Mesenchymal stem cell (in vitro differentiated cells and primary cell): ENCODE results near the gene MMD2.
"Not testable (repeated sequence)": the region's sequence is repeated elsewhere in the genome, so short reads cannot be mapped to it uniquely, and the experiment has no call there.

Source experiments
- DNase-seq: peaks from one replicate; pipeline ENCODE4 v3.0.0-alpha.2; 2013
- H2AFZ ChIP-seq: one replicate; pipeline ENCODE4 v1.6.1; 2013; ENCODE audit warnings: low read depth, mild to moderate bottlenecking, control low read depth, inconsistent platforms, low read length, moderate library complexity
- H2AK5ac ChIP-seq: 2 replicates; pipeline ENCODE4 v1.6.1; 2013; ENCODE audit warnings: low read length, moderate library complexity, mild to moderate bottlenecking, inconsistent platforms; ENCODE audit not compliant: severe bottlenecking
- H2BK120ac ChIP-seq: one replicate; pipeline ENCODE4 v1.6.1; 2013; ENCODE audit warnings: low read depth, mild to moderate bottlenecking, inconsistent platforms, low read length, moderate library complexity
- H2BK12ac ChIP-seq, 2 experiments: one replicate each; pipeline ENCODE4 v1.6.1; 2013; ENCODE audit warnings: inconsistent platforms in 2 of 2, low read length in 2 of 2, mild to moderate bottlenecking in 2 of 2, moderate library complexity in 2 of 2, control low read depth in 1 of 2
- H2BK15ac ChIP-seq: one replicate; pipeline ENCODE4 v1.6.1; 2013; ENCODE audit warnings: mild to moderate bottlenecking, low read depth, inconsistent platforms; ENCODE audit not compliant: poor library complexity, severe bottlenecking
- H2BK5ac ChIP-seq: 2 replicates; pipeline ENCODE4 v1.6.1; 2013; ENCODE audit warnings: low read depth, mild to moderate bottlenecking, low read length, control low read depth, inconsistent platforms; ENCODE audit not compliant: poor library complexity, severe bottlenecking
- H3K14ac ChIP-seq, 2 experiments: one replicate each; pipeline ENCODE4 v1.6.1; 2013; ENCODE audit warnings: inconsistent platforms in 2 of 2, low read length in 2 of 2, control low read depth in 1 of 2, mild to moderate bottlenecking in 1 of 2, moderate library complexity in 1 of 2
- H3K18ac ChIP-seq, 2 experiments: one replicate each; pipeline ENCODE4 v1.6.1; 2013; ENCODE audit warnings: inconsistent platforms in 2 of 2, low read length in 2 of 2, control low read depth in 1 of 2, low read depth in 1 of 2, mild to moderate bottlenecking in 1 of 2
- H3K23ac ChIP-seq, 2 experiments: one replicate each; pipeline ENCODE4 v1.6.1; 2013; ENCODE audit warnings: inconsistent platforms in 2 of 2, low read length in 2 of 2, mild to moderate bottlenecking in 2 of 2, moderate library complexity in 2 of 2, control low read depth in 1 of 2
- H3K27ac ChIP-seq: 2 replicates; pipeline ENCODE4 v1.5.1; 2013; ENCODE audit warnings: mild to moderate bottlenecking, moderate library complexity, low read length, control low read depth, inconsistent platforms; ENCODE audit not compliant: poor library complexity, severe bottlenecking
- H3K27me3 ChIP-seq, 2 experiments: 2 replicates each; pipeline versions ENCODE4 v1.6.1 to v1.7.0; 2013; ENCODE audit warnings: low read length in 2 of 2, mild to moderate bottlenecking in 2 of 2, moderate library complexity in 2 of 2, control low read depth in 1 of 2, inconsistent platforms in 1 of 2; ENCODE audit not compliant: control insufficient read depth in 1 of 2, insufficient read depth in 1 of 2
- H3K36me3 ChIP-seq, 2 experiments: 2 replicates each; pipeline versions ENCODE4 v1.6.1 to v1.7.0; 2013; ENCODE audit warnings: low read length in 2 of 2, control low read depth in 1 of 2, inconsistent platforms in 1 of 2, low read depth in 1 of 2, mild to moderate bottlenecking in 1 of 2; ENCODE audit not compliant: insufficient read depth in 2 of 2, control insufficient read depth in 1 of 2
- H3K4ac ChIP-seq, 2 experiments: one replicate each; pipeline ENCODE4 v1.6.1; 2013; ENCODE audit warnings: inconsistent platforms in 2 of 2, low read length in 2 of 2, mild to moderate bottlenecking in 2 of 2, moderate library complexity in 2 of 2, control low read depth in 1 of 2, low read depth in 1 of 2
- H3K4me1 ChIP-seq: 2 replicates; pipeline ENCODE4 v1.6.1; 2013; ENCODE audit warnings: low read depth, low read length, control low read depth; ENCODE audit not compliant: control insufficient read depth, insufficient read depth
- H3K4me2 ChIP-seq: 2 replicates; pipeline ENCODE4 v1.6.1; 2013; ENCODE audit warnings: low read length, mild to moderate bottlenecking, inconsistent platforms; ENCODE audit not compliant: poor library complexity, severe bottlenecking
- H3K4me3 ChIP-seq, 2 experiments: 2 replicates each; pipeline versions ENCODE4 v1.5.1 to v1.7.0; 2013; ENCODE audit warnings: low read length in 2 of 2, mild to moderate bottlenecking in 2 of 2, control low read depth in 1 of 2, low read depth in 1 of 2; ENCODE audit not compliant: insufficient read depth in 1 of 2
- H3K79me1 ChIP-seq: replicated peaks from 2 replicates; pipeline ENCODE4 v1.6.1; 2013; ENCODE audit warnings: mild to moderate bottlenecking, control low read depth, low read length, inconsistent platforms; ENCODE audit not compliant: poor library complexity, severe bottlenecking
- H3K9ac ChIP-seq: 2 replicates; pipeline ENCODE4 v1.7.0; 2013; ENCODE audit warnings: mild to moderate bottlenecking, low read length, moderate library complexity
- H3K9me3 ChIP-seq: 2 replicates; pipeline ENCODE4 v1.7.0; 2013; ENCODE audit warnings: mild to moderate bottlenecking, low read length; ENCODE audit not compliant: control insufficient read depth
- H4K8ac ChIP-seq: one replicate; pipeline ENCODE4 v1.6.1; 2013; ENCODE audit warnings: inconsistent platforms, mild to moderate bottlenecking, low read length, moderate library complexity
- H4K91ac ChIP-seq: one replicate; pipeline ENCODE4 v1.6.1; 2013; ENCODE audit warnings: mild to moderate bottlenecking, low read length, inconsistent platforms
- WGBS: methylation state at CpG from one replicate; pipeline ENCODE4 v1.1.7; 2013; ENCODE audit warnings: mixed read lengths; 5-methylcytosine and 5-hydroxymethylcytosine counted together

The MMD2 gene

DNA sequence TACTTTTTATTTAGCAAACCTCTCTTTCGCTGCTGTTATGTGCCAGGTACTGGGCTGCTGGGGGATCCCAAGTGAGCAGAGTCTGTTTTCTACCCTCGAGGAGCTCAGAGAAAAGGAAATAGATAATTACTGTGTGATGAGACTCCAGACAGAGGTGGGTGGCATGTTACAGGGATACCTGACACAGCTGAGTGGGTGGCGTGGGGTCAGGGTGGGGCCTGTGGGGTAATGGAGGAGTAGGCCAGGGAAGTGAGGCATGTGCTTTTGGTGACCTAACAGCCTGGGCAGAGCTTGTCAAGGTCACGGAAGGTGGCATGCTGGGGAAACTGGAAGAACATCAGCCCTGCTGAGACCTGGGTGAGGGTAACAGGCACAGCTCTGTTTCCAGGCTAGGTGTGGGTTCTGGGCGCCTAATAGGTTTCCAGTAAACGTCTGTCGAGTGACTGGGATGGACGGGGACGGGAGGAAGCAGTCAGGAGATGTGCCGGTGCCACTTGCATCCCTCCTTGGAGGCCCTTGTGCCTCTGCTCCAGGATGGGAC lies 36.5 kb upstream of the MMD2 start:
- Histone ChIP-seq H3K9me3 (no peaks in the 10 kb centered on the region), H2BK120ac (no peak overlapping the region), H2BK15ac (no peak overlapping the region), H3K27me3 (no peaks in the 10 kb centered on the region), H2BK5ac (no peak overlapping the region), H3K9ac (no peak overlapping the region), H3K4me3 (no peak overlapping the region), H4K8ac (no peak overlapping the region), H3K14ac (no peak overlapping the region), H4K91ac (no peak overlapping the region), H2BK12ac (no peak overlapping the region), H3K23ac (no peak overlapping the region), H2AK5ac (no peak overlapping the region), H3K79me1 (peaks cover 53% of the 10 kb centered on the region), H3K4me2 (no peak overlapping the region), H3K18ac (no peak overlapping the region), H3K27ac (no peak overlapping the region), H3K36me3 (peaks cover 74 to 87% of the 10 kb centered on the region in 2 experiments), H3K4ac (no peak overlapping the region), H2AFZ (no peak overlapping the region), H3K4me1 (no peaks in the 10 kb centered on the region)
- DNase-seq = no peak
- 97% methylated on average over 10 of the region's 10 CpGs for WGBS

DNA sequence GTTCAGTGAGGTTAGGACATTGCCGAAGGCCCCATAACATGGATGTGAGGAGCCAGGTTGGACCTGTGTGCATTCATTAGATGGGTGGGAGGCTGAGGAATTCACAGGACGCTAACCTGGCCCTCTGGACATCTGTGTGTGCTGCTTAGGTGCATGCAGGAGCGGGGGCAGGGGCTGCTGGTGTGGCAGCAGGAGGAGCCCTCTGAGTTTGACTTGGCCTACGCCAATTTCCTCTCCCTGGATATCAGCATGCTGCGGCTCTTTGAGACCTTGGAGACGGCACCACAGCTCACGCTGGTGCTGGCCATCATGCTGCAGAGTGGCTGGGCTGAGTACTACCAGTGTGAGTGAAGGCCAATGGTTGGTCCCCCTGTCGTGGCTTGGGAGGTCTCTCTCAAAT lies 34.5 kb upstream of the MMD2 start:
- Histone ChIP-seq H3K9ac (no peak overlapping the region), H2BK12ac (no peak overlapping the region), H3K23ac (no peak overlapping the region), H2BK5ac (no peak overlapping the region), H3K4ac (no peak overlapping the region), H2BK15ac (no peak overlapping the region), H2BK120ac (no peak overlapping the region), H3K27ac (no peak overlapping the region), H3K9me3 (no peaks in the 10 kb centered on the region), H4K8ac (no peak overlapping the region), H2AK5ac (no peak overlapping the region), H3K27me3 (no peaks in the 10 kb centered on the region), H3K79me1 (peaks cover 53% of the 10 kb centered on the region), H3K18ac (no peak overlapping the region), H3K4me2 (no peak overlapping the region), H3K36me3 (peaks cover 77 to 95% of the 10 kb centered on the region in 2 experiments), H3K4me3 (no peak overlapping the region), H4K91ac (no peak overlapping the region), H2AFZ (no peak overlapping the region), H3K4me1 (no peaks in the 10 kb centered on the region), H3K14ac (no peak overlapping the region)
- 98% methylated on average over 8 of the region's 8 CpGs for WGBS
- no peak for DNase-seq

DNA sequence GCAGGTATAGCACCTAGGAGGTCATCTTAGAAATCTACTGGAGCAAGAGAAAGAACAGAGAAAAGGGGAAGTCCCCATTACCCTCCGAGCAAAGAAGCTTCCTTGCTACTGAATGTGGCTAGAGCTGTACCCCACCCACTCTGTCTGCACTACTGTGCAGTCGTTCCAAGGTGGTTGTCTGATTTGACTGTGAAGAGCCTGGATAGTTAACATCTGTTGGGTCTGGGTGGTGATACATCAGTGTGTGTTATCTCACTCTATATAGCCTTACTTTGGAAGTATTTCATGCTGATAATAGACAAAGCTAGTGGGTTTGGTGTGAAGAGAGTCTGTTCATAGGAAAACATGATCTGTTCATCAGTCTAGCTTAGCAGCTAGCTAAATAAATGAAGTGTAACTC lies 23.8 kb upstream of the MMD2 start:
- peaks cover 32 to 70% of the 10 kb centered on the region in 2 experiments for H3K36me3 ChIP-seq
- not testable (repeated sequence) for H3K9ac ChIP-seq, H3K23ac ChIP-seq, H3K27ac ChIP-seq, H3K4me2 ChIP-seq, H2AK5ac ChIP-seq, H3K14ac ChIP-seq, H3K27me3 ChIP-seq, H2BK5ac ChIP-seq, H3K4ac ChIP-seq, H2AFZ ChIP-seq, DNase-seq, H2BK15ac ChIP-seq, H3K4me1 ChIP-seq, H4K91ac ChIP-seq, H3K4me3 ChIP-seq, H3K9me3 ChIP-seq, H3K18ac ChIP-seq, H2BK120ac ChIP-seq, H2BK12ac ChIP-seq, H4K8ac ChIP-seq
- WGBS = no CpG with 5 or more reads among the region's 2 CpGs
- peaks cover 17% of the 10 kb centered on the region for H3K79me1 ChIP-seq

DNA sequence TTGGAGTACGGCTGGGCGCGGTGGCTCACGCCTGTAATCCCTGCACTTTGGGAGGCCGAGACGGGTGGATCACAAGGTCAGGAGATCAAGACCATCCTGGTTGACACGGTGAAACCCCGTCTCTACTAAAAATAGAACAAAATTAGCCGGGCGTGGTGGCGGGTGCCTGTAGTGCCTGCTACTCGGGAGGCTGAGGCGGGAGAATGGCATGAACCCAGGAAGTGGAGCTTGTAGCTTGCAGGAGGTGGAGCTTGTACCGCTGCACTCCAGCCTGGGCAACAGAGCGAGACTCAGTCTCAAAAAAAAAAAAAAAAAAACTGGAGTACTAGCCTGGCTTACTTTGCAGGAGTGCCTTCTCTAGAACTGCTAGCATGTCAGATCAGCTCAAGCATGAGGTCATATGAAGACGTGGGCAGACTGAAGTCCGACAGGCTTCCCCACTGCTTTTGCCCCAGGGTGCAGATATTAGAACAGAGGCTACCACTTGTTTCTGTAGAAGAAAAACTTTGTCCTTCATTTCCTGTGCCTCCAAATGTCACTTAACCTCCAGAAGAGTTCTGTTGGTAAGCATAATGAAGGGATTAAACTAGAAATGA lies 22.4 kb upstream of the MMD2 start:
- 98% methylated on average over 17 of the region's 17 CpGs for WGBS
- H3K4ac ChIP-seq, H3K27me3 ChIP-seq, H2AK5ac ChIP-seq, H3K14ac ChIP-seq, H3K23ac ChIP-seq, H2AFZ ChIP-seq, H2BK15ac ChIP-seq, DNase-seq, H3K4me3 ChIP-seq, H2BK5ac ChIP-seq, H3K4me1 ChIP-seq, H2BK120ac ChIP-seq, H3K4me2 ChIP-seq, H3K9ac ChIP-seq, H3K9me3 ChIP-seq, H3K27ac ChIP-seq, H4K8ac ChIP-seq, H2BK12ac ChIP-seq, H3K18ac ChIP-seq, H4K91ac ChIP-seq: not testable (repeated sequence)
- Histone ChIP-seq H3K36me3 (peaks cover 33 to 73% of the 10 kb centered on the region in 2 experiments), H3K79me1 (peaks cover 20% of the 10 kb centered on the region)
